Measurements from ENCODE around the gene FOXP4. TPM values are rescaled to one million over a fixed set of nuclear protein-coding genes. Genes with fewer than 3 reads are reported as not detected.

FOXP4 gene
- total RNA-seq, 4 donors from 2014 or later = 2.4 to 15.1 (median 4.9) TPM

DNA sequence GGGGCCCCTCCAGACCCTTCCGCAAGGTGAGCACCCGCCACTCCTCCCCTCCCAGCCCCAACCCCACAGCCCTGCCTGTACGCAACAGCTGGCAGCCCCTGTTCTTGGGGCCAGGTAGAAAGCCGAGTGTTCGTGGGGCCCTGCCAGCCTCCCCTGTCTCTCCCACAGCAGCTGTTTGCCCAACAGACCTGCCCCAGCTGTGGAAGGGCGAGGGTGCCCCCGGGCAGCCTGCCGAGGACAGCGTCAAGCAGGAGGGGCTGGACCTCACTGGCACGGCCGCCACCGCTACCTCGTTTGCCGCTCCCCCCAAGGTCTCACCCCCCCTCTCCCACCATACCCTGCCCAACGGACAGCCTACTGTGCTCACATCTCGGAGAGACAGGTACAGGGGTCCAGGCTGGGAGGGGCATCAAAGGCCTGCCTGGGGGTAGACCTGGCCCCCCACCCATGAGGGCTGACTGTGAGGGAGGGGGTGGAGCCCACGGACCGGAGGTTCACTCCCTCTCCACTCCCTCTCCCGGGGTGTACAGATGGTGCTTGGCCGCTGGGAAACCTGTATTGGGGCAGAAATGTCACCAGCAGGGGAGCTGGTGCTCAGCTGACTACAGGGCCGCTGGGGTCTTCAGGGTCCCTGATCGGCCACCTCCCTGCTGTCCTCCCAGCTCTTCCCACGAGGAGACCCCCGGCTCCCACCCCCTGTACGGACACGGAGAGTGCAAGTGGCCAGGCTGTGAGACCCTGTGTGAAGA, 41.1 kb downstream of the FOXP4 start:
- TF ChIP-seq, protein P1, sequence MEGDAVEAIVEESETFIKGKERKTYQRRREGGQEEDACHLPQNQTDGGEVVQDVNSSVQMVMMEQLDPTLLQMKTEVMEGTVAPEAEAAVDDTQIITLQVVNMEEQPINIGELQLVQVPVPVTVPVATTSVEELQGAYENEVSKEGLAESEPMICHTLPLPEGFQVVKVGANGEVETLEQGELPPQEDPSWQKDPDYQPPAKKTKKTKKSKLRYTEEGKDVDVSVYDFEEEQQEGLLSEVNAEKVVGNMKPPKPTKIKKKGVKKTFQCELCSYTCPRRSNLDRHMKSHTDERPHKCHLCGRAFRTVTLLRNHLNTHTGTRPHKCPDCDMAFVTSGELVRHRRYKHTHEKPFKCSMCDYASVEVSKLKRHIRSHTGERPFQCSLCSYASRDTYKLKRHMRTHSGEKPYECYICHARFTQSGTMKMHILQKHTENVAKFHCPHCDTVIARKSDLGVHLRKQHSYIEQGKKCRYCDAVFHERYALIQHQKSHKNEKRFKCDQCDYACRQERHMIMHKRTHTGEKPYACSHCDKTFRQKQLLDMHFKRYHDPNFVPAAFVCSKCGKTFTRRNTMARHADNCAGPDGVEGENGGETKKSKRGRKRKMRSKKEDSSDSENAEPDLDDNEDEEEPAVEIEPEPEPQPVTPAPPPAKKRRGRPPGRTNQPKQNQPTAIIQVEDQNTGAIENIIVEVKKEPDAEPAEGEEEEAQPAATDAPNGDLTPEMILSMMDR (IDR thresholded peaks at IDR 0.05; ENCODE audit: low read depth) = no peak

DNA sequence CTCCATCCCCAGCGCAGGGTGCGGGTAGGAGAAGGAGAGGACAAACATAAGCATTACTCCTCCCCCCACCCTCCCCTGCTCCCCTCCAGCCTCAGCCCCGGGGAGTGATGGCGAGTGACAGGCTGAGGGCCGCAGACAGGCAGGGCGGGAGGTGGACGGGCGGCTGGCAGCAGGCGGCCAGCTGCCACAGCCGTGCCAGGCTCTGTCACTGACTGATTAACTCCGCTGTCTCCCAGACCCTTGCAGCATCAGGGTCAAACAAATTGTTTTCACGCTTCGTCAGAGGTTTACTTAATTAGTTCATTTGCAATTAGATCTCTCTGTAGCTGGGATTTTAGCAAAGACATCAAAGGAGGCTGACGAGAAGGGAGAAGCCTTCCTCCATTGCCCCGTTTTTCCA, 41.9 kb downstream of the FOXP4 start:
- TF ChIP-seq, protein P1 (IDR thresholded peaks at IDR 0.05; ENCODE audit: low read depth) = no peak

GRCh38 chr6:41589223-41589622, 43.0 kb downstream of the FOXP4 start:
- TF ChIP-seq, protein P1 (IDR thresholded peaks at IDR 0.05; ENCODE audit: low read depth) = no peak

- TF ChIP-seq, protein P1 (IDR thresholded peaks at IDR 0.05; ENCODE audit: low read depth) = no peak
These were observed 43.7 kb downstream of the FOXP4 start for GRCh38 chr6:41589636-41590622.

- TF ChIP-seq, protein P1 (IDR thresholded peaks at IDR 0.05; ENCODE audit: low read depth) = no peak
These were observed 44.9 kb downstream of the FOXP4 start for GRCh38 chr6:41591122-41591521.

DNA sequence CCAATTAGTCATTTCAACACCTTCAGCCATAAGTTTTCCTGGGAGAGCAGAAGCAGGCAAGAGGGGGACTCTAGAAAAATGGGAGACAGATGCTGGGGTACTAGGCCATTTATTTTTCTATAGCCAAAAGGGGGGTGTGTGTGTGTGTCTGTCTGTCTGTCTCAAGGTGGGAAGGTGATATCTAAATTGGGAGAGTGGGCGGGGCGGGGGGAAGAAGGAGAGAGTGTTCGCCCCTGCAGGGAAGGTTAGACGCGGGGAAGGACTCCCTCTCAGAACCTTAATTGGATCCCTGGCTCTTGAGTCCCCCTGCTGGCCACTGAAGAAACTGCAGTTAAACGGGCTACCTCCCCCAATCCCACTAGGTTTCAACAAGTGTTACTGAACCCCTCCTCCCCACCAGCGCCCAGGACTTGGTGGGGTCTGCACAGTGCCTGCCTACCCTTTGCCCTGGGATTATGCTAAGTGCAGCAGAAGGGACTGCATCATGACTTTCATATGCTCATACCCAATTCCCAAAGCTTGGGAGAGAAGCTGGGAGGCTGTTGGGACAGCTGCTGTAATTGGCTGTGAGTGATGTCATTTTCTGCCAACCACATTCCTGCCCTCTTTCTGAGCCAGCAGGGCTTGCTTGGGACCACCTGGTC, 45.8 kb downstream of the FOXP4 start:
- TF ChIP-seq, protein P1 (IDR thresholded peaks at IDR 0.05; ENCODE audit: low read depth) = no peak

All from subcutaneous adipose tissue (tissue), 4 donors.